Measurements from ENCODE around the gene PLD1. TPM values are rescaled to one million over a fixed set of nuclear protein-coding genes. Genes with fewer than 3 reads are reported as not detected.

PLD1 gene
- total RNA-seq, 1 experiment from 2014 or later: 14.4 TPM

GRCh38 chr3:171836855-171837254 is 26.6 kb upstream of the PLD1 start:
- DNase-seq (ENCODE audit: low spot score): no peak

GRCh38 chr3:171835613-171836012 is 25.3 kb upstream of the PLD1 start:
- no peak for DNase-seq (ENCODE audit: low spot score)

- no peak for DNase-seq (ENCODE audit: low spot score)
Observed at GRCh38 chr3:171835116-171835515, 24.8 kb upstream of the PLD1 start.

GRCh38 chr3:171834461-171834801 is 24.1 kb upstream of the PLD1 start:
- DNase-seq (ENCODE audit: low spot score): no peak

- peak; percentile 54 for DNase-seq (ENCODE audit: low spot score)
Observed at GRCh38 chr3:171833789-171834460, 23.6 kb upstream of the PLD1 start.

- no peak for DNase-seq (ENCODE audit: low spot score)
Observed at GRCh38 chr3:171832989-171833388, 22.7 kb upstream of the PLD1 start.

- no peak for DNase-seq (ENCODE audit: low spot score)
Observed at GRCh38 chr3:171831936-171832335, 21.7 kb upstream of the PLD1 start.

GRCh38 chr3:171830518-171830875 is 20.2 kb upstream of the PLD1 start:
- DNase-seq (ENCODE audit: low spot score): no peak

GRCh38 chr3:171829841-171830517 is 19.7 kb upstream of the PLD1 start:
- peak; percentile 80 for DNase-seq (ENCODE audit: low spot score)

GRCh38 chr3:171828902-171829770 is 18.9 kb upstream of the PLD1 start:
- DNase-seq (ENCODE audit: low spot score): no peak

GRCh38 chr3:171827836-171828458 is 17.7 kb upstream of the PLD1 start:
- DNase-seq (ENCODE audit: low spot score): no peak

- no peak for DNase-seq (ENCODE audit: low spot score)
Observed at GRCh38 chr3:171827385-171827784, 17.1 kb upstream of the PLD1 start.

GRCh38 chr3:171825222-171825828 is 15.0 kb upstream of the PLD1 start:
- peak; percentile 72 for DNase-seq (ENCODE audit: low spot score)

GRCh38 chr3:171824824-171825221 is 14.5 kb upstream of the PLD1 start:
- no peak for DNase-seq (ENCODE audit: low spot score)

GRCh38 chr3:171824116-171824515 is 13.8 kb upstream of the PLD1 start:
- DNase-seq (ENCODE audit: low spot score): no peak

GRCh38 chr3:171822431-171823106 is 12.3 kb upstream of the PLD1 start:
- DNase-seq (ENCODE audit: low spot score): no peak

- DNase-seq (ENCODE audit: low spot score): no peak
Observed at GRCh38 chr3:171821778-171822358, 11.6 kb upstream of the PLD1 start.

- DNase-seq (ENCODE audit: low spot score): no peak
Observed at GRCh38 chr3:171821044-171821443, 10.8 kb upstream of the PLD1 start.

GRCh38 chr3:171817074-171817800 is 7.0 kb upstream of the PLD1 start:
- no peak for DNase-seq (ENCODE audit: low spot score)

- DNase-seq (ENCODE audit: low spot score): no peak
Observed at GRCh38 chr3:171815973-171816595, 5.8 kb upstream of the PLD1 start.

Data from H4 (cell line).